ENCODE results near the gene CLC. TPM values are rescaled to one million over a fixed set of nuclear protein-coding genes. Genes with fewer than 3 reads are reported as not detected.

The CLC gene
- total RNA-seq, 1 experiment from 2014 or later: not detected

DNA sequence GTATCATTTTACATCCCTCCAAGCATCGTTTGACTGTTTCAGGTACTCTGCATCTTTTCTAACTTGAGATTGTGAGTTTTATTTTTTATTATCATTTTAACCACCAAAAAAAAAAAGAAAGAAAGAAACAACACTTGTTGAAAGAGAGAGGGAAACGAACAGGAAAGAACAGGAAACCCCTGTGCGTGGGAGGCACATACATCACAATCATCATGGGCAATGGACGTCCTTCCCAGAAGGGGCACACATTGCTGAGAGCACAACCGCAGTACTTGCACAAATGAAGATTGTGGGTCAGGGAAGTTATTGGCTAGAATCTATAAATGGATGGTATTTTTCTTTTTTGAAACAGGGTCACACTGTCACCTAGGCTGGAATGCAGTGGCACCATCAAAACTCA, 1.7 kb downstream of the CLC start:
- H3K4me3 Mint-ChIP-seq: no peak overlapping the region
- ATAC-seq (no peak), DNase-seq (ENCODE audit: low spot score) (no peak)
- ChIA-PET POLR2A (interaction anchor here (0.6 kb wide), 1 partner anchor 195 kb away, joined by 11 read pairs; no protein-coding TSS in a partner anchor), CTCF (no interaction called here)
- peaks cover 4% of the 10 kb centered on the region; the same call in 1 of the 2 replicates for H3K9me3 Mint-ChIP-seq
- H3K4me1 Mint-ChIP-seq: no peaks in the 10 kb centered on the region; the same call in 1 of the 2 replicates
- no peaks in the 10 kb centered on the region for H3K36me3 Mint-ChIP-seq
- TF ChIP-seq CBFB (CRISPR knock-in tag; IDR thresholded peaks at IDR 0.05; ENCODE audit: low read depth): no peak
- no peak for TF ChIP-seq MXD4 (CRISPR knock-in tag; IDR thresholded peaks at IDR 0.05; ENCODE audit: borderline replicate concordance)
- no peak for TF ChIP-seq TCF7 (CRISPR knock-in tag; IDR thresholded peaks at IDR 0.05; ENCODE audit: low read depth)
- no peak for TF ChIP-seq NR3C1 (CRISPR knock-in tag; conservative IDR thresholded peaks at IDR 0.05; ENCODE audit: low read depth)
- TF ChIP-seq, protein P1, sequence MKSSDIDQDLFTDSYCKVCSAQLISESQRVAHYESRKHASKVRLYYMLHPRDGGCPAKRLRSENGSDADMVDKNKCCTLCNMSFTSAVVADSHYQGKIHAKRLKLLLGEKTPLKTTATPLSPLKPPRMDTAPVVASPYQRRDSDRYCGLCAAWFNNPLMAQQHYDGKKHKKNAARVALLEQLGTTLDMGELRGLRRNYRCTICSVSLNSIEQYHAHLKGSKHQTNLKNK (CRISPR knock-in tag; IDR thresholded peaks at IDR 0.05): no peak
- TF ChIP-seq ZNF232 (CRISPR knock-in tag; IDR thresholded peaks at IDR 0.05): no peak
- no peak for TF ChIP-seq MYBL2 (CRISPR knock-in tag; IDR thresholded peaks at IDR 0.05)
- TF ChIP-seq ZNF138 (CRISPR knock-in tag; conservative IDR thresholded peaks at IDR 0.05): no peak
- TF ChIP-seq ZNF121 (CRISPR knock-in tag; IDR thresholded peaks at IDR 0.05): no peak
- TF ChIP-seq, protein P2, sequence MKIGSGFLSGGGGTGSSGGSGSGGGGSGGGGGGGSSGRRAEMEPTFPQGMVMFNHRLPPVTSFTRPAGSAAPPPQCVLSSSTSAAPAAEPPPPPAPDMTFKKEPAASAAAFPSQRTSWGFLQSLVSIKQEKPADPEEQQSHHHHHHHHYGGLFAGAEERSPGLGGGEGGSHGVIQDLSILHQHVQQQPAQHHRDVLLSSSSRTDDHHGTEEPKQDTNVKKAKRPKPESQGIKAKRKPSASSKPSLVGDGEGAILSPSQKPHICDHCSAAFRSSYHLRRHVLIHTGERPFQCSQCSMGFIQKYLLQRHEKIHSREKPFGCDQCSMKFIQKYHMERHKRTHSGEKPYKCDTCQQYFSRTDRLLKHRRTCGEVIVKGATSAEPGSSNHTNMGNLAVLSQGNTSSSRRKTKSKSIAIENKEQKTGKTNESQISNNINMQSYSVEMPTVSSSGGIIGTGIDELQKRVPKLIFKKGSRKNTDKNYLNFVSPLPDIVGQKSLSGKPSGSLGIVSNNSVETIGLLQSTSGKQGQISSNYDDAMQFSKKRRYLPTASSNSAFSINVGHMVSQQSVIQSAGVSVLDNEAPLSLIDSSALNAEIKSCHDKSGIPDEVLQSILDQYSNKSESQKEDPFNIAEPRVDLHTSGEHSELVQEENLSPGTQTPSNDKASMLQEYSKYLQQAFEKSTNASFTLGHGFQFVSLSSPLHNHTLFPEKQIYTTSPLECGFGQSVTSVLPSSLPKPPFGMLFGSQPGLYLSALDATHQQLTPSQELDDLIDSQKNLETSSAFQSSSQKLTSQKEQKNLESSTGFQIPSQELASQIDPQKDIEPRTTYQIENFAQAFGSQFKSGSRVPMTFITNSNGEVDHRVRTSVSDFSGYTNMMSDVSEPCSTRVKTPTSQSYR (CRISPR knock-in tag; IDR thresholded peaks at IDR 0.05): no peak
- no peak for TF ChIP-seq CREM (CRISPR knock-in tag; IDR thresholded peaks at IDR 0.05)
- TF ChIP-seq, protein P3, sequence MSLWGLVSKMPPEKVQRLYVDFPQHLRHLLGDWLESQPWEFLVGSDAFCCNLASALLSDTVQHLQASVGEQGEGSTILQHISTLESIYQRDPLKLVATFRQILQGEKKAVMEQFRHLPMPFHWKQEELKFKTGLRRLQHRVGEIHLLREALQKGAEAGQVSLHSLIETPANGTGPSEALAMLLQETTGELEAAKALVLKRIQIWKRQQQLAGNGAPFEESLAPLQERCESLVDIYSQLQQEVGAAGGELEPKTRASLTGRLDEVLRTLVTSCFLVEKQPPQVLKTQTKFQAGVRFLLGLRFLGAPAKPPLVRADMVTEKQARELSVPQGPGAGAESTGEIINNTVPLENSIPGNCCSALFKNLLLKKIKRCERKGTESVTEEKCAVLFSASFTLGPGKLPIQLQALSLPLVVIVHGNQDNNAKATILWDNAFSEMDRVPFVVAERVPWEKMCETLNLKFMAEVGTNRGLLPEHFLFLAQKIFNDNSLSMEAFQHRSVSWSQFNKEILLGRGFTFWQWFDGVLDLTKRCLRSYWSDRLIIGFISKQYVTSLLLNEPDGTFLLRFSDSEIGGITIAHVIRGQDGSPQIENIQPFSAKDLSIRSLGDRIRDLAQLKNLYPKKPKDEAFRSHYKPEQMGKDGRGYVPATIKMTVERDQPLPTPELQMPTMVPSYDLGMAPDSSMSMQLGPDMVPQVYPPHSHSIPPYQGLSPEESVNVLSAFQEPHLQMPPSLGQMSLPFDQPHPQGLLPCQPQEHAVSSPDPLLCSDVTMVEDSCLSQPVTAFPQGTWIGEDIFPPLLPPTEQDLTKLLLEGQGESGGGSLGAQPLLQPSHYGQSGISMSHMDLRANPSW (CRISPR knock-in tag; conservative IDR thresholded peaks at IDR 0.05; ENCODE audit: low read depth): no peak
- peaks cover 33% of the 10 kb centered on the region for H3K27me3 Mint-ChIP-seq (ENCODE audit: low read depth)
- H3K27ac Mint-ChIP-seq: no peak overlapping the region

GRCh38 chr19:39735688-39736087, 2.1 kb downstream of the CLC start:
- CTCF ChIA-PET: no interaction called here

More at GRCh38 chr19:39735688-39736087, 2.1 kb downstream of the CLC start:
- Mint-ChIP-seq H3K27ac (no peak overlapping the region), H3K4me3 (no peak overlapping the region), H3K36me3 (no peaks in the 10 kb centered on the region), H3K27me3 (ENCODE audit: low read depth) (peaks cover 35% of the 10 kb centered on the region), H3K9me3 (peaks cover 4% of the 10 kb centered on the region; the same call in 1 of the 2 replicates), H3K4me1 (no peaks in the 10 kb centered on the region; the same call in 1 of the 2 replicates)
- TF ChIP-seq NFYB (CRISPR knock-in tag; conservative IDR thresholded peaks at IDR 0.05; ENCODE audit: low read depth): no peak
- TF ChIP-seq OVOL2 (CRISPR knock-in tag; IDR thresholded peaks at IDR 0.05; ENCODE audit: borderline replicate concordance): no peak
- no peak for TF ChIP-seq PRRX2 (CRISPR knock-in tag; IDR thresholded peaks at IDR 0.05)
- TF ChIP-seq RORB (CRISPR knock-in tag; IDR thresholded peaks at IDR 0.05): no peak
- TF ChIP-seq RELA (CRISPR knock-in tag; IDR thresholded peaks at IDR 0.05; ENCODE audit: borderline replicate concordance): no peak
- TF ChIP-seq NR1H2 (CRISPR knock-in tag; IDR thresholded peaks at IDR 0.05): no peak
- TF ChIP-seq SMAD3 (CRISPR knock-in tag; IDR thresholded peaks at IDR 0.05; ENCODE audit: borderline replicate concordance): no peak
- TF ChIP-seq NR3C1 (CRISPR knock-in tag; conservative IDR thresholded peaks at IDR 0.05; ENCODE audit: low read depth): no peak
- TF ChIP-seq, protein P4, sequence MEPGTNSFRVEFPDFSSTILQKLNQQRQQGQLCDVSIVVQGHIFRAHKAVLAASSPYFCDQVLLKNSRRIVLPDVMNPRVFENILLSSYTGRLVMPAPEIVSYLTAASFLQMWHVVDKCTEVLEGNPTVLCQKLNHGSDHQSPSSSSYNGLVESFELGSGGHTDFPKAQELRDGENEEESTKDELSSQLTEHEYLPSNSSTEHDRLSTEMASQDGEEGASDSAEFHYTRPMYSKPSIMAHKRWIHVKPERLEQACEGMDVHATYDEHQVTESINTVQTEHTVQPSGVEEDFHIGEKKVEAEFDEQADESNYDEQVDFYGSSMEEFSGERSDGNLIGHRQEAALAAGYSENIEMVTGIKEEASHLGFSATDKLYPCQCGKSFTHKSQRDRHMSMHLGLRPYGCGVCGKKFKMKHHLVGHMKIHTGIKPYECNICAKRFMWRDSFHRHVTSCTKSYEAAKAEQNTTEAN (CRISPR knock-in tag; IDR thresholded peaks at IDR 0.05): no peak
- TF ChIP-seq, protein P5, sequence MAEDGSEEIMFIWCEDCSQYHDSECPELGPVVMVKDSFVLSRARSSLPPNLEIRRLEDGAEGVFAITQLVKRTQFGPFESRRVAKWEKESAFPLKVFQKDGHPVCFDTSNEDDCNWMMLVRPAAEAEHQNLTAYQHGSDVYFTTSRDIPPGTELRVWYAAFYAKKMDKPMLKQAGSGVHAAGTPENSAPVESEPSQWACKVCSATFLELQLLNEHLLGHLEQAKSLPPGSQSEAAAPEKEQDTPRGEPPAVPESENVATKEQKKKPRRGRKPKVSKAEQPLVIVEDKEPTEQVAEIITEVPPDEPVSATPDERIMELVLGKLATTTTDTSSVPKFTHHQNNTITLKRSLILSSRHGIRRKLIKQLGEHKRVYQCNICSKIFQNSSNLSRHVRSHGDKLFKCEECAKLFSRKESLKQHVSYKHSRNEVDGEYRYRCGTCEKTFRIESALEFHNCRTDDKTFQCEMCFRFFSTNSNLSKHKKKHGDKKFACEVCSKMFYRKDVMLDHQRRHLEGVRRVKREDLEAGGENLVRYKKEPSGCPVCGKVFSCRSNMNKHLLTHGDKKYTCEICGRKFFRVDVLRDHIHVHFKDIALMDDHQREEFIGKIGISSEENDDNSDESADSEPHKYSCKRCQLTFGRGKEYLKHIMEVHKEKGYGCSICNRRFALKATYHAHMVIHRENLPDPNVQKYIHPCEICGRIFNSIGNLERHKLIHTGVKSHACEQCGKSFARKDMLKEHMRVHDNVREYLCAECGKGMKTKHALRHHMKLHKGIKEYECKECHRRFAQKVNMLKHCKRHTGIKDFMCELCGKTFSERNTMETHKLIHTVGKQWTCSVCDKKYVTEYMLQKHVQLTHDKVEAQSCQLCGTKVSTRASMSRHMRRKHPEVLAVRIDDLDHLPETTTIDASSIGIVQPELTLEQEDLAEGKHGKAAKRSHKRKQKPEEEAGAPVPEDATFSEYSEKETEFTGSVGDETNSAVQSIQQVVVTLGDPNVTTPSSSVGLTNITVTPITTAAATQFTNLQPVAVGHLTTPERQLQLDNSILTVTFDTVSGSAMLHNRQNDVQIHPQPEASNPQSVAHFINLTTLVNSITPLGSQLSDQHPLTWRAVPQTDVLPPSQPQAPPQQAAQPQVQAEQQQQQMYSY (CRISPR knock-in tag; IDR thresholded peaks at IDR 0.05): no peak
- DNase-seq (ENCODE audit: low spot score): no peak
- POLR2A ChIA-PET: no interaction called here
- no peak for ATAC-seq

Data from WTC11 (cell line).